Prostate gland (tissue), 2 donors: Measurements from ENCODE around the gene ERC2.

Experiments
- CTCF ChIP-seq, 4 experiments: fragments of 200-600 bp in 2 of 4; fragments of 450-650 bp in 2 of 4; sonication (generic) in 2 of 4; IDR thresholded peaks; 1 replicate in 3 of 4; 2 replicates in 1 of 4; pipeline ENCODE4 v1.5.1; 2016 to 2019; ENCODE audit warnings: antibody characterized with exemption in 4 of 4, mild to moderate bottlenecking in 2 of 4, moderate library complexity in 2 of 4
- POLR2A ChIP-seq: fragments of 450-650 bp; IDR thresholded peaks from one replicate; pipeline ENCODE4 v1.6.1; 2016; ENCODE audit warnings: antibody characterized with exemption, mild to moderate bottlenecking

GRCh38 chr3:56052188-56052587 lies 416.1 kb downstream of the ERC2 start:
- TF ChIP-seq CTCF (IDR thresholded peaks at IDR 0.05) (no peak), POLR2A (no peak)
